ENCODE measurements around the gene RAI14.
"Not testable (repeated sequence)": the region's sequence is repeated elsewhere in the genome, so short reads cannot be mapped to it uniquely, and the experiment has no call there.

Gene RAI14

DNA sequence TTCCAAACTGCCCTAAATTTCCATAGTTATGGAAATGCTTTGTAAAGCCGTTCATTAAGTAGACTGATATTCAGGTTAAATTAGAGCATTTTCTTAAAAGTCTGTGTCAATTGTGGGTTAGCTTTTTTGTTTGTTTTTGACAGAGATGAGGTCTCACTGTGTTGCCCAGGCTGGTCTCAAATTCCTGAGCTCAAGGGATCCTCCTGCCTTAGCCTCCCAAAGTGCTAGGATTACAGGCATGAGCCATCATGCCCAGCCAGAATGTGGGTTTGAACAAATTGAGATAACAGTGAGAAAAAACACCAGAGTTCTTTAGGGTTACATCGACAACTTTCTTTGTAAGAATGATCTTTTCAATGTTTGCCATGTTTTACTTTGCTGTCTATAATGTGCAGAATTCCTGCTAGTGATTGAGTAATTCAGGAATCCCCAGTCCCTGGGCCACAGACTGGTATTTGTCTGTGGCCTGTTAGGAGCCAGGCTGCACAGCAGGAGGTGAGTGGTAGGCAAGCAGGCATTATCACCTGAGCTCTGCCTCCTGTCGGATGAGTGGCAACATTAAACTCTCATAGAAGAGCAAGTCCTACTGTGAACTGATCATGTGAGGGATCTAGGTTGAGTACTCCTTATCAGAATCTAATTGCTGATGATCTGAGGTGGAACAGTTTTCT is 80.5 kb downstream of the RAI14 start:
- no peak for DNase-seq

DNA sequence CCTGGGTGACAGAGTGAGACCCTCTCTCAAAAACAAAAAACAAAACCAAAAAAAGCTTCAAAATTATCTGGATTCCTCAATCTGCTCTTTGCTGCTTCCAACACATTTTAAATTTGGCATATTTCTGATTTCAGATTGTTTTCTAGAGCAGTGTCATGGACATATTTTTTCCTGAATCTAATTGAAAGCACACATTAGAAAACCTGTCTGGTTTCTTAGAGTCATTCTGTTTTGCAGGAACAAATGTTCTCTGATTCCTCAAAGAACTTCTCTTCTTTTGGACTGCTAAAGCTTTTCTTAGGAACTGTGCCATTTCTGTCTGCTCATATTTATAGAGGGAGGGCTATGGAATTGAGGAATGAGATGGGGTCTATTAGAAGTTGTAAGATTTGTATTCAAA is 81.6 kb downstream of the RAI14 start:
- DNase-seq: no peak

DNA sequence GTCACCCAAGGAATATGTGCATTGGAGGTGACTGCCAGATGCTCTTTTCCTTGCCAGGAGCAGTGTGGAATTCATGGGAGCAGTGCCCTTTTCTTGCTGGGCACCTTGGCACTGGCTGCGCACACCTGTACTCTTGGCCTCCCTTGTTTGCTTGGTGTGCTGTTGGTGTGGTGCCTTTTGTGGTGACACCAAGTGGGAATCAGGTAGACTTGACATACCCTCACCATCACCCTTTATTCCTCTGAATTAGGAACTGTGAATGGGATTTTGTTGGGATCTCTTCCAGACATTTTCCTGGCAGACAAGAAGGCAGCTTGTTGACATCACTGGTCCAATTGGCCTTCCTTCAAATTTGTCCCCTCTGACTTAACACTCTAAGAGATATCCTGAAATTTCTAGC is 82.3 kb downstream of the RAI14 start:
- DNase-seq: no peak

DNA sequence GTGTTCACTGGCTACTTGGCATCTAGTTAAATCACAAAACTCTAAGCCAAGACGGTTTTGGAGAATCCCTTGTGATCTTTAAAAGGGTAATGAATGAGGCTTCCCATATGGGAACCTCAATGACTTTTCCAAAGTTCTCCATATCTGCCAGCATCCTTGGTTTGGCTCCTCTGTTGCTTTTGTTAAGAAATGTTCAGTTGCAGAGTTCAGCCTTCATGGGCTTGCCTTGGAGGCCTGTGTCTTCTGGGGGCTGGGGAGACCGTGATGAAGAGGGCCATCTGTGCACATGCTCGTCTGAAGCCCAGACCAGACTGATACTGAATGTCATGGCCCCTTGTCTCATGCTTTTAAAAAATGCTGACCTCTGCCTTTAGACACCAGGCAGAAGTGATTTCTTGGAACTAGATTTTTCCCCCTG is 84.3 kb downstream of the RAI14 start:
- DNase-seq: no peak

DNA sequence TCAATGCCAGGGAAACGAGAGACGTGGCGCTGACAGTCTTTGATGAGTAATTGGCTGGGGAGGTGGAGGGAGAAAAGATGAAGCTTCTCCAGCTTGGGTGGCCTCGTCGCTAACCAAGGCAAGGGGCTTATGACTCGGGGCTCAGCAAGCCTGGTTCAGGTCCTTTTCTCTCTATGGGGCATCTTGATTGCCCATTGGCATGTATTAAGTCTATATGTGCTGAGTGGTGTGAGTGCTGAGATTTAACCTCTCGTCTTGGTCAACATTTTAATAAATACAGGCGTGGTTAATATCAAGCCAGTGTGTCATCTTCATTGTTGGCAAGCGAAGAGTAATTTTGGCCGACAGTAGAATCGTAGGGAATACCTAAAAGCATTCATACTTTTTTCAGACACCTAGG is 85.9 kb downstream of the RAI14 start:
- no peak for DNase-seq

DNA sequence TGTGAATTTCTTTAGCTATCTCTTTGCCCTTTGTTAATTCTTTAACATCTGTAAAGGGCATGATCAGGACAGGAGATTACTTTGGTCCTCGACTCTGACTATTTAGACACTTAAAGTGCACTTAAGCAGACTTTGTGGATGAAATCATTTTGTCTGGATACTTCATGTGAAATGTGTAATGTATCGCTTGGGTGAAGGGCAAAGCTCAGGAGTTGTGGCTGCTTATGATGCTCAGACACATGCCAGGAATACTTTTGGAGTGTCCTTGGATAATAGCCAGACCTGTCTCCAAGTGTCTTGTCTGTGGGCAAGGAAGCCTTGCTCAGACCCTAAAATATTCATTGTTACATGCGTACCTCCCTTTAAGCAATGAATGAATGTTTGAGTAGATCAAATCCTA is 87.8 kb downstream of the RAI14 start:
- DNase-seq: no peak

DNA sequence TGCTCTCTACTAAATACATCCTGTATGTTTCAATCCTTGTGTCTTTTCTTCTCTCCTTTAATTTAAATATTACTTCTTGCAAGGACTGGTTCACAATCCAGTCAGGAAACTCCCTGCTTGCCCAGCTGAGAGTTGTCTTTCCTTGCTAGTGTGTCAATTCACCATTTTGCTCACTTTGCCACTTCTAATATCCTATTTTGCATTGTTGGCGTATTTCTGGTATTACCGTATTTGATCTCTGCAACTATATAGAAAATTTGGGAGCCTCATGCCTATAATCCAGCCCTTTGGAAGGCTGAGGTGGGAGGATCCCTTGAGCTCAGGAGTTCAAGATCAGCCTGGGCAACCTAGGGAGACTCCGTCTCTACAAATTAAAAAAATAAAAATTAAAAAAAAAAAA is 92.3 kb downstream of the RAI14 start:
- no peak for DNase-seq

DNA sequence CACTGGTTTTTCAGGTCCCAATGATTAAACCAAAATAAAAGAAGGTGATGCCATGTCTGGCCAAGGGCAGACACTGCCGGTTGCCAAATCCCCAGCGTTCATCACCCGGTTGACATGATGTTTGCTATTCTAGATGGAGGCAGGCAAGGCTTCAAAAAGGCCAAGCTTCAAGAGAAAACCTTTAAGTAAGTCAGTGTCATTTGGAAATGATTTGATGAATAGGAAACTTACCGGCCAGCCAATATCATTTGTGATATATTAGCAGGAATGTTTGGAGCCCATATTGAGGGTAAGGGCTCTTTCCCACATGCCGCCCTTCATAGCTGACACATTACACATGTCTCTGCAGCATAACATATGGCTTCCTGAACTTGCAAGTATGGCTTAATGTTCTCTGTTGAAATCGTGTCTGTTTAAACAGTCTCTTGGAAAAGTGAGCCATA is 93.3 kb downstream of the RAI14 start:
- DNase-seq: no peak

DNA sequence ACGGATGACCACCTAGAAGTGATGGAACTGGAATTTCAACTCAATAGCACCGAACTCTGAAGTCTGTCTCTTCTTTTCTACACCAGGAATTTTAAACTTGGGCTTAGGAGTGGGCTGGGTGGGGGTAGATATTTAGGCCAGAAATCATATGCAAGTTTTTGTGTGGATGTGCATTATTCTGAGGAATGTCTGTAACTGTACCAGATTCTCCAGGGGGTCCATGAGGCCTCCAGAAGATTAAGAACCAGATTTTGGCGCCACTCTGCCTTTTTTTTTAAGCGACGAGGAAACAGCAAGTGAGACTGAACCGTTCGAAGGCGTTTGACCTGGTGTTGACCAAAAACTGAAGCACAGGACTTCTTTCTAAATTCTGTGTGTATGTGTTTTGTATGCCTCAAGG is 94.1 kb downstream of the RAI14 start:
- no peak for DNase-seq

DNA sequence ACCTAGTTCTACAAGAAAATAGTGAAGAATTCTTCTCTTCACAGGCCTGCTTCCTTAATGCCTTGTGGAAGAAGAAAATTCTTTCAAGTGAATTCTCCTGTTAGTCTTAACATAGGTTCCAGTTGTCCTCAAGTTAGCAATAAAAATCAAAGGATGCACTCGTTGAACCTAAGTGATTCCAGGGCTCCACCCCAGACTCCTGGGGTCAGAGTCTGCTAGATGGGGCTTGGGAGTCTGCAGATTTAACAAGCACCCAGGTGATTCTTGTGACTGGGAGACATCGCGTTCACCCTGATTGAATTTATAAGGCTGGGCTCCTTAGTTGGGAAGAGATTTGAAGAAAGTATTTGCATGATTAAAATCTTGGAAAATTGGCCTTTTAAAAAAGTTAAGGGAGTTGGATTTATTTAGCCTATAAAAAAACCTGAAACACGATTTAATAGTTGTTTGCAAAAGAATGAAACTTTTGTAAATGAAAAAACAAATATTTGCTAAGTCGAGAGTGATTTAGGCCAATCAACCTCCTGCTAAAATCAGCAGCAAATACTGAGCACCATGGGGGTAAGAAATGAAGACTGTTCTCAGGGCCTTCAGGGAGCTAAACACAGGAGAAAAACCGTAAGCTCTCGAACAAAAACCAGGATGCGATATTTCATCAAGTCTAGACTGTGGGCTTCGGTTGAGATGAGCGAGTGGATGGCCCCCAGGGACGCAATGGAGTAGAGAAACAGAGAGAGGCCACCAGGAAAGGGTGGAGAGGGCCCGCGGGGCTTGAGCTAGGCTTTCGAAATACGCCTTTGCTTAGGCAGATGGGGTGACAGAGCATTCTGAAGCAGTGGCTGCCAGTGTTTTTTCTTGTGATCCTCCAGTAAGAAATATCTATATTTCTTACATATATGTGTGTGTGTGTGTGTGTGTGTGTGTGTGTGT is 95.9 kb downstream of the RAI14 start:
- no peak for DNase-seq

DNA sequence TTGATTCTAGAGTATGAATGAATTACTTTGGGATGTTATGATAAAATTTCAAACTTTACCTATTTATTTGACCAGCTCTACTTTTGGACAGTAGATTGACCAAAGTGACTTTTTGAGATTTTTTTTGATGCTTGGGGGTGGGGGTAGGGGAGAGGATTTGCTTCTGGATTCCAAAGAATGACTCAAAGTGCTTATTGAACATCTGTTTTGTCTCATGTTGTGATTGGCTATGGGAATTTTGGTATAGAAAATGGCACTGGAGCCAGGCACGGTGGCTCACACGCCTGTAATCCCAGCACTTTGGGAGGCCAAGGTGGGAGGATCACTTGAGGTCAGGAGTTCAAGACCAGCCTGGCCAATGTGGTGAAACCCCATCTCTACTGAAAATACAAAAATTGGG is 97.1 kb downstream of the RAI14 start:
- DNase-seq: not testable (repeated sequence)

DNA sequence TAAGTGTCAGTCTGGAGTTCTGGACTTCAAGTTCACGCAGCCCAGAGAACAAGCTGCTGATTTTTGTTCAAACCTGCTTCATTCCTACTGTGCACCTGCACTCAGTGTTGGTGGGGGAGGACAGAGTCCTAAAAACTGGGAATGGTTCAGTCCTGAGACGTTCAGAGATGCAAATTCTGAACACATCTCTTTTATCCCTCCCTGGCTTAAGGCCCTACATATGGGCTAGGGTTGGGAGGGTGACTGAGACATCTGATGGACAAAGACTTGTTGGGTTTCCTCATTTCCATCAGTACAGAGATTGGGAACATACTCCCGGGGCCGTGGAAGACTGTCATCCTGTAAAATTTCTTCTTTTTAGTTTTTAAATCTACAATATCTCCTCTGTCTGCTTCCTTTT is 99.8 kb downstream of the RAI14 start:
- no peak for DNase-seq

DNA sequence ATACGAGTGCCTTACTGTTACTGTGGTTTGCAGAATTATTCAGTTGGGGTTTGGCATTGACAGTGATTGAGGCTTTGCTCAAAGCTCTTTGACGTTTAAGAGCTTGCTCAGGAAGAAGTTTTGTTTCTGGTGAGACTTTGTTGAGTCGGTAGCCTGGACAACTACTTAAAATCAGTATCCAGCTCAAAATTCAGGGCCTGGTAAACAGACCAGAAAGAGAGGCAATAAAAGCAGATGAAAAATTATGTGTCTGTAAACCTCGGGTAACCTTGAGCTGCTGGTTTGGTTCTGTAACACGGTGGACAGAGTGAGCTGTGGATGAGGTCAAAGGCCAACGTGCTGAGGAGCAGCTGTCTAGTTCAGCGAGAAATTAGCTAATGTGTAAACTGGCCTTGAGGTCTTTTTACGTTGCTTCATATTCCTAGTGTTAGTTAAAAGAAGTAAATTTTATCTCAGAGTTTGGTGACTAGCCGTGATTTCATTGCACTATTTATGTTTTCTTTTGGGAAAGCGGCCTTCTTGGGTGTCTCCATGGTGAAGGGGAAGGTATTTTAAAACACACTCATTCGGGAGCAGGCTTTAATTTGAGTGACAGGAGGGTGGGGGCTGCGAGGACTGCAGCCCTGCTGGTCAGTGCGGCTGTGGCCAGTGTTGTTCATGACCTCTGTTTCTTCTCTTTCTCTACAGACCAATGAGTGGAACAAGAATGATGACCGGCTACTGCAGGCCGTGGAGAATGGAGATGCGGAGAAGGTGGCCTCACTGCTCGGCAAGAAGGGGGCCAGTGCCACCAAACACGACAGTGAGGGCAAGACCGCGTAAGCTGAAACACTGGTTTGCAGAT is 100.9 kb downstream of the RAI14 start:
- no peak for DNase-seq

DNA sequence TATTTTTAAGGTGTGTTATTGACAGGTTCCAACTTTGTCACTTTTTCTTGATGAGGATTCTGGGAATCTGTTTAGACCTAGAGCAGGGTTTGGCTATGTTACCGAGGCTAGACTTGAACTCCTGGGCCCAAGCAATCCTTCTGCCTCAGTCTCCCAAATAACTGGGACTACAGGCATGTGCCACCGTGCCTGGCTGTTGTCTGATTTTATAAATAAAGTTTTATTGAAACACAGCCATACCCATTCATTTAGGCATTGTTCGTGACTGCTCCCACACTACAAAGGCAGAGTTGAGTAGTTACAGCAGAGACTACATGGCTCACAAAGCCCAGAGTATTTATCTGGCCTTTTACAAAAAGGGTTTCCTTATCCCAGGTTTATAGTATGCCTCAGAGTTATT is 102.4 kb downstream of the RAI14 start:
- DNase-seq: no peak

DNA sequence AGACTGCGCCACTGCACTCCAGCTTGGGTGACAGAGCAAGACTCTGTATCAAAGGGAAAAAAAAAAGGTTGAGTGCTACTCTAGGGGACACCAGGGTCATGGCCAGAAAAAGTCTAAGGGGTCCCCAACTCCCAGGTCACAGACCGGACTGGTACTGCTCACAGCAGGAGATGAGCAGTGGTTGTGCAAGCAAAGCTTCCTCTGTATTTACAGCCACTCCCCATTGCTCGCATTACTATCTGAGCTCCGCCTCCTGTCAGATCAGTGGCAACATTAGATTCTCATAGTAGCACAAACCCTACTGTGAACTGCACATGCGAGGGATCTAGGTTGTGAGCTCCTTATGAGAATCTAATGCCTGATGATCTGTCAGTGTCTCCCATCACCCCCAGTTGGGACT is 103.1 kb downstream of the RAI14 start:
- not testable (repeated sequence) for DNase-seq

DNA sequence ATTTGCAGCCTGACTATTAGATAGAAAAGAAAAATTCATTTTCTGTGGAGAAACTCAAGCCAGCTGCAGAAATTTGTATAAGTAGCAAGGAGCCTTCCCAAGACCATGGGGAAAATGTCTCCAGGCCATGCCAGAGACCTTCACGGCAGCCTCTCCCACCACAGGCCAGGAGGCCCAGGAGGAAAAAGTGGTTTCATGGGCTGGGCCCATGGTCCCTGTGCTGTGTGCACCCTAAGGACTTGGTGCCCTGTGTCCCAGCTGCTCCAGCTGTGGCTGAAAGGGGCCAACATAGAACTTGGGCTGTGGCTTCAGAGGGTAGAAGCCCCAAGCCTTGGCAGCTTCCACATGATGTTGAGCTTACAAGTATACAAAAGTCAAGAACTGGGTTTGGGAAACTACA is 109.5 kb downstream of the RAI14 start:
- DNase-seq: no peak

DNA sequence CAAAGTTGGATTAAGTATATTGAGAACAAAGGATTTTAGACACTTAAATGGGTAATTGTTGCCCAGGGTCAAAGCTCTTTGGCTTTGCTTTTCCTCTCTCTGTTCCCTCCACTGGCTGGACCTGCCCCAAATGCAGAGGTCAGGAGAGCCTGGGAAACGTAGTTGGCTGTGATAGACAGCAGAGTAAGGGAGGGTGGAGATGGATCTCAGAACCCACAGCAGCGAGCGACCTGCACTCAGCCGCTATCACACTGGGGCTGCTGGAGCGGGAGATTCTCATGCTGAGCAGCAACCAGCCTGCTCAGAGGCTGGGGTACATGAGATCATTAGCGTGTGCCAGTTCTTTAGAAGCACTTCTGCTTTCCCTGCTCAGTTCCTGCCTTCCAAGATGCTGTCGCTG is 111.1 kb downstream of the RAI14 start:
- no peak for DNase-seq

DNA sequence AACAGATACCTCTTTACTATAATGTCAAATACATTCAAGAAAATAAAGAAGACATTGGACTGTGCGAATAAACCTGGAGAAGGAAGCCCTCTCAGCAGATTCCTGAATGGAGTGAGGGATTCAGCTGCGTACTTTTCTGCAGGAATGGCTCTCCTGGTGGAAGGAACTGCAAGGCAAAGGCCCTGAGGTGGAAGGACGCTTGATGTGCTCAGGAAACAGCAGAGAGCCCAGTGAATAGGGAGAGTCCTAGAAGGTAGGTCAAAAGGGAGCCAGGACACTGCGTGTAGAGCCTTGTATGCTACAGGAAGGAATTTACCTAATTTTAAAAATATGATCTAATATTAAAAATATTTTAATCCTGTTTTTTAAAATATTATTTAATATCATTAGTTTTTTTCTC is 114.4 kb downstream of the RAI14 start:
- no peak for DNase-seq

DNA sequence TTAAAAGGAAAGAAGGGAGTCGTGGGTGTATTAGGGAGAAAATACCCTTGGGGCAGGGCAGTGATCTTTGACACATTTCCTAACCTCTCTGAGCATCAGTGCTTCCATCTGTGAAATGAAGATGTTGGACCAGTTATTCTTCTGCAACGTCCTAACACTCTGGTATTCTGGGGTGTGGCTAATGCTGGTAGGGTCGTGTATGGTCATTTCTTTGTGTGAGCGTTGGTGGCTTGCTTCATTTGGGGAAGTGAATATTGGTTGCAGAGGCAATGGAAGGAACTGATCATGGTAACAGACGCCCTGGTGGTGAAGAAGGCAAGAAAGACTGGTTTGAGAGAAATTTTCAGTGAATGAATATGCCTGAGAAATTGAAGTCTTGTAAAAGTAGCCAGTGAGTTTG is 114.9 kb downstream of the RAI14 start:
- DNase-seq: no peak

DNA sequence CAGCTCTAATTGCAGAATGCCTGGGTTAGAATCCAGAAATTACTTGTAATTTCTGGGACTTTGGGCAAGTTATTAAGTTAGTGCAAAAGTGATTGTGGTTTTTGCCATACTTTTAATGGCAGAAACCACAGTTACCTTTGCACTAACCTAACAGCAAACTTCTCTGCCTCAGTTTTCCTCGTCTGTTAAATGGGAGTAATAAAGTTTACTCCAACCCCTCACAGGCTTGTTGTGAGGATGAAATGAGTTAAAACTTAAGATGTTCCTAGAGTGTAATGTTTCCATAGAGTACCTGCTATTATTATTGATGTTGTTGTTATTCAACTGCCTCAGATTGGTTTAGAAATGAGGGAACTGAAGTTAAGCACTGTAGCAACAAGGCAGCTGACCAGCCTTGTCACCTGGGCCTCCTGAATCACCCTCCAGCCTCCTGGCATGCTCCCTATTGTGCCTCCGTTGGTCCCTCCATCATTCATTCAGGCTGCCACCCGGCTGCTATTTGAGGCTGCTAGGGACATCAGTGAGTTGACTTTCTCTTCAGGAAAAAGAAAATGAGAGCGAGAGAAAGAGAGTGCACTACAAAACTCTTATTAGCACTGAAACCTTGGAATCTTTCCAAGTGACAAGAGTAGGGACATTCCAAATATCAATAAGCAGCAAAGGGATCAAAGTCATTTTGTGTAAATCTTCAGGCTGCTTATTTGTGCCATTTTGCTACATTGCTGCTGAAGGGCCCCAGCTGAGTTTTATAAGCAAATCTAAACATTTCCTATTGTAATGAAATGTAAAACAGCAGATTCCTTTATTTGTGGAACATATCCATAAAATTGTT is 116.4 kb downstream of the RAI14 start:
- DNase-seq: no peak

DNA sequence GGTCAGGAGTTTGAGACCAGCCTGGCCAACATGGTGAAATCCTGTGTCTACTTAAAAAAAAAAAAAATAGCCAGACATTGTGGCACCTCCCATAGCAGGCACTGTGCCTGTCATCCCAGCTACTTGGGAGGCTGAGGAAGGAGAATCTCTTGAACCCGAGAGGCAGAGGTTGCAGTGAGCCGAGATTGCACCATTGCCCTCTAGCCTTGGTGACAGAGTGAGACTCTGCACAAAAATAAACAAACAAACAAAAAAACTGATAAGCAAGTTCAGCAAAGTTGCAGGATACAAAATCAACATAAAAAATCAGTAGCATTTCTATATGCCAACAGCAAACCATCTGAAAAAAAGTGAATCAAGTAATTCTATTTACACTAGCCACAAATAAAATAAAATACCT is 118.0 kb downstream of the RAI14 start:
- no peak for DNase-seq

DNA sequence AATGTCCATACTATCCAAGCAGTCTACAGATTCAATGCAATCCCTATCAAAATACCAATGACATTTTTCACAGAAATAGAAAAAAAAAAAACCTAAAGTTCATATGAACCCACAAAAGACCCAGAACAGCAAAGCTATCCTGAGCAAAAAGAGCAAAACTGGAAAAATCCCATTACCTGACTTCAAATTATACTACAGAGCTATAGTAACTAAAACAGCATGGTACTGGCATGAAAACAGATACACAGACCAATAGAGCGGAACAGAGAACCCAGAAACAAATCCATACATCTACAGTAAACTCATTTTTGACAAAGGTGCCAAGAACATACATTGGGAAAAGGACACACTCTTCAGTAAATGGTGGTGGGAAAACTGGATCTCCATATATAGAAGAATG is 118.5 kb downstream of the RAI14 start:
- not testable (repeated sequence) for DNase-seq

DNA sequence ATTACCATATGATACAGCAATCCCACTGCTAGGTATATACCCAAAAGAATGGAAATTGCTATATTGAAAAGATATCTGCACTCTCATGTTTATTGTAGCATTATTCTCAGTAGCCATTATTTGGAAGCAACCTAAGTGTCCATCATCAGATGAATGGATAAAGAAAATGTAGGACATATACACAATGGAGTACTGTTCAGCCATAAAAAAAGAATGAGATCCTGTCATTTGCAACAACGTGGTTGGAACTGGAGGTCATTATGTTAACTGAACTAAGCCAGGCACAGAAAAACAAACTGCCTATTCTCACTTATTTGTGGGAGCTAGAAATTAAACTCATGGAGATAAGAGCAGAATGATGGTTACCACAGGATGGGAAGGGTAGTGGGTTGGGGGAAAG is 119.8 kb downstream of the RAI14 start:
- DNase-seq: no peak

Measured in NCI-H1105 (cell line).